Measurements from ENCODE around the gene DNAJA3. TPM values are rescaled to one million over a fixed set of nuclear protein-coding genes. Genes with fewer than 3 reads are reported as not detected.

Gene DNAJA3
- total RNA-seq, 2 experiments from 2014 or later, result 74.6 to 75.0 TPM

- intact Hi-C loops (cut with micrococcal nuclease), result loop anchor here (2.0 to 10.0 kb wide), 3 partner anchors 53 to 203 kb away; partner anchors contain the start of genes DNAJA3 and TFAP4
- Mint-ChIP-seq H3K27ac (peak overlapping the region; percentile 87), H3K9me3 (no peaks in the 10 kb centered on the region), H3K36me3 (peaks cover 2% of the 10 kb centered on the region), H3K4me3 (peak overlapping the region; percentile 89), H3K27me3 (no peaks in the 10 kb centered on the region), H3K4me1 (ENCODE audit: low read depth) (peaks cover 43% of the 10 kb centered on the region)
- ChIA-PET POLR2A (interaction anchor here (3.8 kb wide), 1 partner anchor 62 kb away, joined by 15 read pairs; the partner anchor contains the start of gene CORO7), CTCF (interaction anchor here (0.6 to 4.6 kb wide), 11 partner anchors 9 to 169 kb away, joined by 3 to 43 read pairs (median 3); no protein-coding TSS in a partner anchor)
- peak; percentile 28 for DNase-seq
Measured at GRCh38 chr16:4477966-4478365, 52.3 kb downstream of the DNAJA3 start.

GRCh38 chr16:4481526-4481925 lies 55.9 kb downstream of the DNAJA3 start:
- Mint-ChIP-seq H3K4me1 (ENCODE audit: low read depth) (peaks cover 38% of the 10 kb centered on the region), H3K36me3 (peaks cover 8% of the 10 kb centered on the region), H3K27me3 (no peaks in the 10 kb centered on the region), H3K4me3 (no peak overlapping the region), H3K27ac (peak overlapping the region; percentile 70), H3K9me3 (no peaks in the 10 kb centered on the region)
- POLR2A ChIA-PET, result no interaction called here
- no peak for DNase-seq
- CTCF ChIA-PET, result interaction anchor here (0.7 kb wide), 1 partner anchor 25 kb away, joined by 5 read pairs; no protein-coding TSS in a partner anchor
- intact Hi-C loops (cut with micrococcal nuclease), result no loop called here

GRCh38 chr16:4481963-4482362 lies 56.3 kb downstream of the DNAJA3 start:
- CTCF ChIA-PET, result interaction anchor here (0.9 kb wide), 1 partner anchor 142 kb away, joined by 4 read pairs; the partner anchor contains the start of gene MGRN1
- Mint-ChIP-seq H3K4me1 (ENCODE audit: low read depth) (peaks cover 40% of the 10 kb centered on the region), H3K27ac (peak overlapping the region; percentile 70), H3K27me3 (no peaks in the 10 kb centered on the region), H3K36me3 (peaks cover 9% of the 10 kb centered on the region), H3K4me3 (no peak overlapping the region), H3K9me3 (no peaks in the 10 kb centered on the region)
- POLR2A ChIA-PET, result no interaction called here
- intact Hi-C loops (cut with micrococcal nuclease), result no loop called here
- DNase-seq, result no peak

GRCh38 chr16:4486126-4486893 lies 60.6 kb downstream of the DNAJA3 start:
- Mint-ChIP-seq H3K9me3 (no peaks in the 10 kb centered on the region), H3K4me3 (no peak overlapping the region), H3K27me3 (no peaks in the 10 kb centered on the region), H3K4me1 (ENCODE audit: low read depth) (peaks cover 64% of the 10 kb centered on the region), H3K36me3 (peaks cover 24% of the 10 kb centered on the region), H3K27ac (peak overlapping the region; percentile 84)
- no peak for DNase-seq
- intact Hi-C loops (cut with micrococcal nuclease), result no loop called here
- ChIA-PET POLR2A (interaction anchor here (0.6 kb wide), 1 partner anchor 273 kb away, joined by 3 read pairs; no protein-coding TSS in a partner anchor), CTCF (interaction anchor here (0.9 kb wide), 1 partner anchor 8 kb away, joined by 3 read pairs; no protein-coding TSS in a partner anchor)

GRCh38 chr16:4487955-4488498 lies 62.4 kb downstream of the DNAJA3 start:
- CTCF ChIA-PET, result interaction anchor here (0.7 to 2.6 kb wide), 4 partner anchors 17 to 156 kb away, joined by 3 to 21 read pairs (median 3); no protein-coding TSS in a partner anchor
- Mint-ChIP-seq H3K9me3 (no peaks in the 10 kb centered on the region), H3K4me3 (no peak overlapping the region), H3K4me1 (ENCODE audit: low read depth) (peaks cover 54% of the 10 kb centered on the region), H3K27ac (peak overlapping the region; percentile 94), H3K27me3 (no peaks in the 10 kb centered on the region), H3K36me3 (peaks cover 24% of the 10 kb centered on the region)
- intact Hi-C loops (cut with micrococcal nuclease), result no loop called here
- POLR2A ChIA-PET, result interaction anchor here (0.6 to 0.9 kb wide), 3 partner anchors 25 to 147 kb away, joined by 3 to 8 read pairs (median 3); no protein-coding TSS in a partner anchor
- no peak for DNase-seq

GRCh38 chr16:4488499-4488967 lies 62.9 kb downstream of the DNAJA3 start:
- peaks cover 59% of the 10 kb centered on the region for H3K4me1 Mint-ChIP-seq (ENCODE audit: low read depth)

GRCh38 chr16:4489030-4489429 lies 63.4 kb downstream of the DNAJA3 start:
- Mint-ChIP-seq H3K4me1 (ENCODE audit: low read depth) (peaks cover 63% of the 10 kb centered on the region), H3K9me3 (no peaks in the 10 kb centered on the region), H3K4me3 (no peak overlapping the region), H3K27ac (peak overlapping the region; percentile 94), H3K27me3 (no peaks in the 10 kb centered on the region), H3K36me3 (peaks cover 27% of the 10 kb centered on the region)
- DNase-seq, result no peak
- POLR2A ChIA-PET, result no interaction called here
- intact Hi-C loops (cut with micrococcal nuclease), result no loop called here
- CTCF ChIA-PET, result interaction anchor here (2.1 to 2.6 kb wide), 2 partner anchors 11 to 17 kb away, joined by 10 to 21 read pairs; no protein-coding TSS in a partner anchor

More at GRCh38 chr16:4488499-4488967, 62.9 kb downstream of the DNAJA3 start:
- ChIA-PET POLR2A (interaction anchor here (0.9 kb wide), 1 partner anchor 102 kb away, joined by 8 read pairs; no protein-coding TSS in a partner anchor), CTCF (interaction anchor here (2.1 to 2.6 kb wide), 2 partner anchors 11 to 18 kb away, joined by 10 to 21 read pairs; no protein-coding TSS in a partner anchor)
- peak overlapping the region; percentile 94 for H3K27ac Mint-ChIP-seq
- peak overlapping the region; percentile 13 for H3K4me3 Mint-ChIP-seq
- peaks cover 27% of the 10 kb centered on the region for H3K36me3 Mint-ChIP-seq
- intact Hi-C loops (cut with micrococcal nuclease), result no loop called here
- H3K27me3 Mint-ChIP-seq, result no peaks in the 10 kb centered on the region
- DNase-seq, result no peak
- no peaks in the 10 kb centered on the region for H3K9me3 Mint-ChIP-seq

GRCh38 chr16:4491898-4492297 lies 66.2 kb downstream of the DNAJA3 start:
- no peak overlapping the region for H3K4me3 Mint-ChIP-seq
- no peaks in the 10 kb centered on the region for H3K9me3 Mint-ChIP-seq
- intact Hi-C loops (cut with micrococcal nuclease), result no loop called here
- no peaks in the 10 kb centered on the region for H3K27me3 Mint-ChIP-seq
- ChIA-PET CTCF (no interaction called here), POLR2A (no interaction called here)
- DNase-seq, result no peak
- H3K27ac Mint-ChIP-seq, result peak overlapping the region; percentile 38
- H3K36me3 Mint-ChIP-seq, result peaks cover 23% of the 10 kb centered on the region
- peaks cover 77% of the 10 kb centered on the region for H3K4me1 Mint-ChIP-seq (ENCODE audit: low read depth)

GRCh38 chr16:4494746-4495490 lies 69.2 kb downstream of the DNAJA3 start:
- POLR2A ChIA-PET, result interaction anchor here (0.7 to 1.2 kb wide), 3 partner anchors 10 to 906 kb away, joined by 3 to 4 read pairs (median 4); no protein-coding TSS in a partner anchor
- no peaks in the 10 kb centered on the region for H3K9me3 Mint-ChIP-seq

GRCh38 chr16:4495766-4496165 lies 70.1 kb downstream of the DNAJA3 start:
- peak overlapping the region; percentile 70 for H3K27ac Mint-ChIP-seq
- no peak for DNase-seq
- ChIA-PET CTCF (interaction anchor here (0.6 to 2.4 kb wide), 2 partner anchors 10 to 206 kb away, joined by 3 to 9 read pairs; no protein-coding TSS in a partner anchor), POLR2A (interaction anchor here (1.3 kb wide), 1 partner anchor 19 kb away, joined by 3 read pairs; no protein-coding TSS in a partner anchor)
- no peak overlapping the region for H3K4me3 Mint-ChIP-seq
- peaks cover 13% of the 10 kb centered on the region for H3K36me3 Mint-ChIP-seq
- no peaks in the 10 kb centered on the region for H3K27me3 Mint-ChIP-seq
- no peaks in the 10 kb centered on the region for H3K9me3 Mint-ChIP-seq
- intact Hi-C loops (cut with micrococcal nuclease), result no loop called here
- peaks cover 75% of the 10 kb centered on the region for H3K4me1 Mint-ChIP-seq (ENCODE audit: low read depth)

More at GRCh38 chr16:4494746-4495490, 69.2 kb downstream of the DNAJA3 start:
- peaks cover 75% of the 10 kb centered on the region for H3K4me1 Mint-ChIP-seq (ENCODE audit: low read depth)
- no peak overlapping the region for H3K27ac Mint-ChIP-seq
- CTCF ChIA-PET, result interaction anchor here (0.6 to 1.6 kb wide), 2 partner anchors 19 to 205 kb away, joined by 3 to 4 read pairs; partner anchors contain the start of gene HMOX2
- H3K4me3 Mint-ChIP-seq, result no peak overlapping the region
- peaks cover 16% of the 10 kb centered on the region for H3K36me3 Mint-ChIP-seq
- no peaks in the 10 kb centered on the region for H3K27me3 Mint-ChIP-seq
- DNase-seq, result no peak
- intact Hi-C loops (cut with micrococcal nuclease), result no loop called here

GRCh38 chr16:4496305-4496704 lies 70.6 kb downstream of the DNAJA3 start:
- Mint-ChIP-seq H3K27ac (peak overlapping the region; percentile 70), H3K4me3 (no peak overlapping the region), H3K4me1 (ENCODE audit: low read depth) (peaks cover 76% of the 10 kb centered on the region), H3K27me3 (no peaks in the 10 kb centered on the region), H3K9me3 (no peaks in the 10 kb centered on the region), H3K36me3 (peaks cover 12% of the 10 kb centered on the region)
- ChIA-PET CTCF (interaction anchor here (2.4 kb wide), 1 partner anchor 10 kb away, joined by 9 read pairs; no protein-coding TSS in a partner anchor), POLR2A (interaction anchor here (1.3 kb wide), 1 partner anchor 19 kb away, joined by 3 read pairs; no protein-coding TSS in a partner anchor)
- DNase-seq, result peak; percentile 22
- intact Hi-C loops (cut with micrococcal nuclease), result no loop called here
